ENCODE results near the gene TP53AIP1.

GRCh38 chr11:128941110-128941509, 1.6 kb downstream of the TP53AIP1 start:
- TF ChIP-seq POLR2A (IDR thresholded peaks at IDR 0.05; ENCODE audit: low read depth, low read length) = no peak
- TF ChIP-seq SPI1 (IDR thresholded peaks at IDR 0.05; ENCODE audit: low read depth, low read length) = no peak
- no peak for TF ChIP-seq POLR2AphosphoS5 (IDR thresholded peaks at IDR 0.05; ENCODE audit: low read depth, low read length)
- no peak for TF ChIP-seq TAF1 (IDR thresholded peaks at IDR 0.05; ENCODE audit: low read depth, low read length)
- no peak for TF ChIP-seq POU2F2 (IDR thresholded peaks at IDR 0.05; ENCODE audit: low read depth, low read length)
- TF ChIP-seq PAX5 (IDR thresholded peaks at IDR 0.05; ENCODE audit: insufficient read depth, low read length, severe bottlenecking) = no peak
